AG10803 (cell line): ENCODE measurements around the gene KIAA0513.
A peak's percentile ranks its signal among the peaks of the same experiment; 100 is the strongest.
"Not testable (repeated sequence)": the region's sequence is repeated elsewhere in the genome, so short reads cannot be mapped to it uniquely, and the experiment has no call there.

Source experiments
- DNase-seq: peaks from one replicate; pipeline ENCODE4 v3.0.0; 2010; ENCODE audit warnings: low read depth
- H3K4me3 ChIP-seq: 2 replicates; pipeline ENCODE4 v1.5.1; 2011; ENCODE audit warnings: mild to moderate bottlenecking, low read length, control low read depth
- CTCF ChIP-seq: conservative IDR thresholded peaks from 2 replicates; pipeline ENCODE4 v1.5.1; 2011; ENCODE audit warnings: mild to moderate bottlenecking, low read length, control low read depth, inconsistent platforms

The KIAA0513 gene

GRCh38 chr16:85029408-85029784 lies 1.8 kb downstream of the KIAA0513 start:
- DNase-seq, result peak; percentile 29

DNA sequence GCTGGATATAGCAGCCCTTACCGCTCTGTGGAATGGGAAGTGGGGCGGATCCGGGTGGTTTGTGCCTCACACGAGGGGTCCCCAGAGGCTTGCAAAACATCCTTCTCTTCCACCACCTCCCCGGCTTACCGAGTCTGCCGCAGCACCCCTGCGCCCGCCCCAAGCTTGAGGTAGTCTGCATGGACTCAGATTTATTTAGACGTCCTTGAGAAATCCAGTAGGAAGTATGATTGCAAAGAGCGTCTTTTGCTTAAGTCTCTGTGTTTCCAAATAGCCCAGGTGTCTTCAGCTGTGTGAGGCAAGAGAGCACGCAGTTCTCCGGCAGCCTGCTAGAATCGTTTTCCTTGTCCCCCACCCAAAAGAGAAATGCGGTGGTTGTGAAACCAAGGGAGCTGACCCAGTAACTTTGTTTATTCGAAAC lies 2.4 kb downstream of the KIAA0513 start:
- TF ChIP-seq CTCF, result no peak
- no peak for DNase-seq
- H3K4me3 ChIP-seq, result no peak overlapping the region

More at GRCh38 chr16:85029408-85029784, 1.8 kb downstream of the KIAA0513 start:
- no peak for TF ChIP-seq CTCF
- H3K4me3 ChIP-seq, result peak overlapping the region; percentile 71

DNA sequence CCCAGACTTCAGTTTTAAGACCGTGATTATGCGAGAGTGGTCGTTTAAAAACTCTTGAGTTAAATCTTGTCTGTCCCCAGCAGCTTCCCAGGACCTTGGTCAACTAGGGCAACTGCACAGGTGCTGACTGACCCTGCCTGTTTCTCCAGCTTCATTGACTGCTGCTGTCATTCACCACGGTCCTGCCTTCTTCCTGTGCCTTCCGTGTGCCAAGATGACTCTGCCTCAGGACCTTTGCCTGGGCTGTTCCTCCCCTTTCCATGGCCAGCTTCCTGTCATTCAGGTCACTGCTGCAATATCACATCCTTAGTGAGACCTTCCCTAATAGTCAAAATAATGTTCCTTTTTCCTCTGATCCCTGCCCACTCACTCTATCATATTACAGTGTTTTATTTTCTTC lies 3.9 kb downstream of the KIAA0513 start:
- H3K4me3 ChIP-seq, result no peak overlapping the region
- DNase-seq, result no peak
- TF ChIP-seq CTCF, result no peak

- not testable (repeated sequence) for H3K4me3 ChIP-seq, DNase-seq
These were observed 4.6 kb downstream of the KIAA0513 start for GRCh38 chr16:85032187-85032586.

GRCh38 chr16:85033171-85033570 lies 5.6 kb downstream of the KIAA0513 start:
- H3K4me3 ChIP-seq, result no peak overlapping the region
- TF ChIP-seq CTCF, result no peak
- DNase-seq, result no peak

DNA sequence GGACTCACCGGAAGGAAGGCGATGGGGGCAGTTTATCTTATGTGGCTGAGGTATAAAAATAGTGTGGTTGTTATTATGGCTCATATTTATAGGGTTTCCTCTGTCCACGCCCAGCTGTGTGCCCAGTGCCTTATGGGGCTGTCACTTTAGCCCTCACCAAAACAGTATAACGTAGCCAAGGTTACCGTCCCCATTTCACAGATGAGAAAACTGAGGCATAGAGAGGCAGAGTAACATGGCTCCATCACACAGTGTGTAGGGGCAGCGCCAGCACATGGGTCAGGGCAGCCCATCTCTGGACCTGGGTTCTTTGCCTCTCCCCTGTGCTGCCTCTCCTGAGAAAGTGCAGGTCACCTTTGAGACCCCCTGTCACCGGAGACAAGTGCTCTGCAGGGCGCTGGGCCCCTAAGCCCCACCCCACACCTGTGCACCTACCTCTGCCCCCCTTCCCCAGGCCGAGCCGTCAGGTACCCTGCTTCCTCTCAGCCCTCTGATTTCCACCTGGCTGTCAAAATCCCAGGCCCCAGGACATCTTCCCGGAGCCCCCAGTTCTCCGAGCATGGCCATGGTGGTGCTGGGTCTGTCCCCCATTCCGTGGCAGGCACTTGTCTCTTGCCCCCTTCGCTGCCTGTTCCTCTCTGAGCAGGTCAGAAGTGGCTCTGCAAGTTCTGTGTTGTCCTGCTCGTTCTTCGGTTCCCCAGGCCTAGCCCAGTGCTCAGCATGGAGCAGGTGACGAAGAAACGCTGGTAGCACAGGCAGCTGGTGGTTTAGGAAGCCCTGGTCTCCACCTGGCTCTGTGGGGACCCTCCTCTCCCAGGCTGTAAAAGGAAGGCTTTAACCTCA lies 7.2 kb downstream of the KIAA0513 start:
- no peak for TF ChIP-seq CTCF
- no peak for DNase-seq

GRCh38 chr16:85036236-85037049 lies 8.8 kb downstream of the KIAA0513 start:
- H3K4me3 ChIP-seq, result no peak overlapping the region
- no peak for TF ChIP-seq CTCF
- no peak for DNase-seq

More for the DNA sequence above, 7.2 kb downstream of the KIAA0513 start:
- H3K4me3 ChIP-seq, result no peak overlapping the region
